Esophagus mucosa (tissue), 1 donor: ENCODE results near the gene DUSP10. TPM values are rescaled to one million over a fixed set of nuclear protein-coding genes. Genes with fewer than 3 reads are reported as not detected.

ENCODE experiments used
- ATAC-seq: fragments of 200-7000 bp; cut with Tn5 transposase; one replicate; pipeline ENCODE4 v1.9.1; 2020
- total RNA-seq: library from RNA; stranded (reverse); gene quantifications from one replicate; pipeline ENCODE4 v1.2.4, GENCODE V29; 2023
- donor health status: DM: yes; HTN: yes; CAD: no.

DUSP10 gene
- total RNA-seq, 1 donor from 2014 or later, result 3.0 TPM

DNA sequence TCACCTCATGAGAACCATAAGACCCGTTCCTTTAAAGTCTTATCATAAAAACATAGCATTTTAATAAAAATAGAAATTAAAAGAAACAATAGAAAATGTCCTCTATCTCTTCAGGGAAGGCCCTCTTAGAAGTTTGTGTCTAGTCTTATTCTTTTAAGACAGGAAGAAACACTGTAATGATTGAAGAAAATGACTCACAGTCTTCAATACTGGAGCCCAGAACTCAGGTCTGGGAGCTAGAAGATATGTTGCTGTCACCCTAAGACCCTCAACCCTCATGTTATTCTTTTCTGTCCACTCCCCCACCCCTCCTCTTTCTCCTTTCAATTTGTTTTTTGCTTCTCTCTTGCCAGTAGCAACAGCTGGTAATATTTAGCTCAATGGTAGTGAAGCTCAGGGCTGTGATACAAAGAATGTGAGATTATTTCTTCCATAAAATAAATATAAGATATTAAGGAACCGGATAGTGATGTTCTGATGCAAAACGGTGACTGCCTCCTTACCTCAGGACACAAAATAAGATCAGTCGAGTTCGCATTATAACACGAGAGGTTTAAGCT lies 12.0 kb downstream of the DUSP10 start:
- no peak for ATAC-seq

DNA sequence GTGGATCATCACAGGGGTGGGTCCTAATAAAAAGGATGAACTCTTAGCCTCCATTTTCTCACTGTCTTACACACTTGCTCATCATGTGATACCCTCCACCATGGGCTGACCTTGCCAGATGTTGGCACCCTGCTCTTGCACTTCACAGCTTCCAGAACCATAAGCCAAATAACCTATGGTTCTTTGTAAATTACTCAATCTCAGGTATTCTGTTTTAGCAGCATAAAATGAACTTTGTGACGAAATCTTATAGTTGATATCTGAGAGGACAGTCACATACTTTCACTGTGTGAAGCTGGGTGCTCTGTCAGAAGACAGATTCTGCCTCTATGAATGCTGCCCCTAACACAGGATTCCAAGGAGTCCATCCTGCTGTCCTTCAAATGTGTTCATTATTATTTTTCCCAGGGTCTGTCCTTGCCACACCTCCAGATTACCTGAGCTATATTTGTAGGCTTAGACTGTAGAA lies 13.8 kb downstream of the DUSP10 start:
- no peak for ATAC-seq

DNA sequence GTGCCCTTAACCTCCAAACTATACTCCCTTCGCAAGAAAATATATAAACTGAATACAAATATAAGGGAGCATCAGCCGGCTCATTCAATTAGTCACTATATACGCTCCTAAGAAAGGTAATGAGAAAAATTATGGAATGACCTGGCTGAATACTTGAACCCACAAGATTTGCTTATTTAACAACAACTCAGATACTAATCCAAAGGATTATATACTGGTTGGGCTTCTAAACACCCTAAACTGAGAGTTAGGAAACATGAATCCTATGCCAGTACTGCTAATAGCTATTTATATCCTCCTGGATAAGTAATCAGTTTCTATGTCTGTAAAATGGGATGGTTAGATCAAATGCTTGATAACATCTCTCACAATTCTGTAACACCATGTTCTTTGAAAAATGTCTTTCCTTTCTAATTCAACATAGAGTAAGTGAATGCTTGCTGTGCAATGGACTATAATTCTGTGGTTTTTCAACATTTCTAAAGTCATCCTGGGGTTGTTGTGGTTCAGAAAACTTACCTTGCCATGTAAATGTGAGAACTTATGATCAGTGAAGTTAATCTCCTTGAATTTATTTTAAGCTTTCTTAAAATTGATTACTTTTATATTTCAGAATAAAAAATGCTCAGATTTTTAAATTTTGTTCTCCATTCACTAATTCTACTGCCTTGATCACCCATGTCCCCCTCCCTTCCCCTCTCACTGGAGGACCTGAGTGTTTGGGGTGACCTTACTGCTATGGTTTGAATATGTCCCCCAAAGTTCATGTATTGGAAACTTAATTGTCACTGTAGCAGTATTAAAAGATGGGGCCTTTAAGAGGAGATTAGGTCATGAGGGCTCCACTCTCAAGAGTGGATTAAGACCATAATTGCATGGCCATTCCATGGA lies 14.5 kb downstream of the DUSP10 start:
- ATAC-seq, result no peak

DNA sequence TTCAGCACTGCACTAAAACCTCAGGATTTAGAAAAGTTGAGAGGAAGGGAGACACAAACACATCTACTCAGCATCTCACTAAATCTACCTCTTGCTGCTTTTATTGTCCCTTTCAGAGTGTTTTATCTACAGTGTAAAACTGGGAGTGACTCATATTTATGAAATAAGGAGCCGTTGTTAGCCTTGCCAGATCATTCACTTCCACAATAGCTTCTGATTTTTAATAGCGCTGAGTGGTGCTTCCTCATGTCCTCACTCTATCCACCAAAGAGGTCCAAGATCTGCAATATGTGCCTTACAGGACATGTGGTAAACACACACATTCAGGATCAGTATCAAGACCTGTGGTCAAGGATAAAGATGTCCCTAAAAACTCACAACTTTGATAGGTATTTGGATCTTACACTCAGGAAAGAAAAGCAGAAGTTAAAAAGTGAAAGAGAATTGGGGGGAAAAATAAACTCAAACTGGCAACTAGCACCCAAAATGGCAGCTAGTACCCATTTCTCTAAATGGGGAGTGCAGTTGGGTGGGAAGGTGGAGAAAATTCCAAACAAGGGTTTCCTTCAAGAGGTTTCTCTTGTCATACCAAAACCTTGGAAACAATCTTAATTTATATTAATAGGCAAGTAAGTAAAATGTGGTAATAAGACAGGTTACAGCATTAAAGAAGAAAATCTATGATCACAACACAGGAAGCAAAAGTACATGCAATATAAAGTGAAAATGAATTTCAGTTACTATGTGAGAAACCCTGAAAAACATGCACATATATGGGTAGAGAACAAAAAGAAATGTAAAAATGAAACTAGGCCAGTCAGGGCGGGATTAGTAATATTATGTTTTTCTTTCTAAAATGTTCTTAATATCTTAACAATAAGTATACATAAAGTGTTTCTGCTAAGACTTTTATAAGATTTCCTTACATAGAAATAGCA lies 15.9 kb downstream of the DUSP10 start:
- ATAC-seq, result peak; percentile 45

DNA sequence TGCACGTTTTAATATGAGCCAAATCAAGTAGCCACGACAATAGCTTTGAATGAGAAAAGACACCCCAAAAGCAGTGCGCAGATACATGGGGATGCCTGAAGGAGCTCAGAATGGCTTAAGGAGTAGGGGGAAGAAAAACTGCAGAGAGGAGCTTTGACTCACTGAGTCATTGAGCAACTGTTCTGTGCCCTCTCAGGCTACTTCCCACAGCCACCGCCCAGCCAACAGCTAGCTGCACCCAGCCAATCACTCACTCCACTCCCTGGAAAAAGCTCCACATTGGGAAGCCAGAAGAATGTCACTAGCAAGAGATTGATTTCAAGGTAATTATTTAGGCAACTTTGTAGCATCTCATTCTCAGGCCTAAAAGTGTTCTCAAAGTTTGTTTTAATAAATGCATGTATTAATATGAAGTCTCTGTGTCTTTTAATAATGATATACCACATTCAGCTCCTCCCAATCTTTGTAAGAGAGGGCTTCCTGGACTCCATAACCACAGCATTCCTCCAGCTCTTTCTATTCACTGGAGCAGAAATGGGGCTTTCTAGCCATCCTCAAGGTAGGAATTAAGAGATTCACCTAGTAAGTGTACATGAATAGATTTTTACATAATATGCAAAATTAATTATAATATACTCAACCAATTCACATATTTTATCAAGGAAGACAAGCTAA lies 16.8 kb downstream of the DUSP10 start:
- peak; percentile 83 for ATAC-seq

DNA sequence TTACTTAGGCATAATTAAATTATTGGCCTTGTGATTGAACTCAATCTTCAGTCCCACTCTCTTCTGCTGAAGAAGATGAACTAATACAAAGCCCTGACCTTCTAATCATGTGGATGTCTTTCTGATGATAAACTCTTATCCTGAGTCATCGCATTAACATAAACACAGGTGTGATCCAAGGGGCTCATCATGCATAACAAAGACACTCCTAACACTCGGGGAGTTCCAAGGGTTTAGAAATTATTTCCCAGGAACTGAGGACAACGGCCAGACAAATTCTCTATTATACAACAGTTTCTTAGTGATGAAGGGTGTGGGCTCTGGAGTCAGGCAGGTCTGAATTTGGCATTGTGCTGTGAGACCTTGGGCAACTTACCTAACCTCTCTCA lies 18.0 kb downstream of the DUSP10 start:
- peak; percentile 35 for ATAC-seq

DNA sequence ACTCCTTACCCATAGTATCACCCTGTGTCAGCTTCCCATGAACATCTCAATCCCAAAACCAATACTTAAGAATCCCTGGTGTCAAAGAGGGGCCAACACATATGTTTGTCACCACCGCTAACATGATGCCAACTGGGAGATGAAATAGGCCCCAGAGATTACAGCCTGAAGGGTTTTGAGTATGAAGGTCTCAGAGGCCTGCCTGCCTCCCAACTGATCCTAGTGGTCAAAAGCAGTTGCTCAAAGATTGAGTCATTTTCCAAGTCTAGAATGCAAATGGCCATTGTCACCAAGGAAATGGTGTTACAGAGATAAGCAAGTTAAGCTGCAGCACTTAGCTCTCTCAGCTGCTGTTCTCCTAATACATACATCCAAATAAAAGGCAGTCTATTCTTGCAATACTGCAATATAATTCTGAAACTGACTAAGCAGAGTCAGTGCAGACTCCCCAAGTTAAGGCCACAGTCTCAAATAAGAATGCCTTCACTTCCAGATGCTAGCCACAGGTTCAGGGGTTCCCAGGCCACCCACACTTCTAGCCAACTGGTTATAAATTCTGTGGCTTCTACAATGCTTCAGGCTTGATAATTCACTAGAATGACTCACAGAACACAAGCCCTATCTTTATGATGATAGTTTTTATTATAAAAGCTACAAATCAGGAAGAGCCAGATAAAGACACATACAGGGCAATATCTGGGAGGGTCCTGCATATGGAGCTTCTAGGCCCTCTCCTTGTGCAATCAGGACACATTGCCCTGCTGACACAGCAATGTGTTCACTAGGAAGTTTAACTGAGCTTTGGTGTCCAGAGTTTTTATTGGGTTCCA lies 18.7 kb downstream of the DUSP10 start:
- no peak for ATAC-seq

DNA sequence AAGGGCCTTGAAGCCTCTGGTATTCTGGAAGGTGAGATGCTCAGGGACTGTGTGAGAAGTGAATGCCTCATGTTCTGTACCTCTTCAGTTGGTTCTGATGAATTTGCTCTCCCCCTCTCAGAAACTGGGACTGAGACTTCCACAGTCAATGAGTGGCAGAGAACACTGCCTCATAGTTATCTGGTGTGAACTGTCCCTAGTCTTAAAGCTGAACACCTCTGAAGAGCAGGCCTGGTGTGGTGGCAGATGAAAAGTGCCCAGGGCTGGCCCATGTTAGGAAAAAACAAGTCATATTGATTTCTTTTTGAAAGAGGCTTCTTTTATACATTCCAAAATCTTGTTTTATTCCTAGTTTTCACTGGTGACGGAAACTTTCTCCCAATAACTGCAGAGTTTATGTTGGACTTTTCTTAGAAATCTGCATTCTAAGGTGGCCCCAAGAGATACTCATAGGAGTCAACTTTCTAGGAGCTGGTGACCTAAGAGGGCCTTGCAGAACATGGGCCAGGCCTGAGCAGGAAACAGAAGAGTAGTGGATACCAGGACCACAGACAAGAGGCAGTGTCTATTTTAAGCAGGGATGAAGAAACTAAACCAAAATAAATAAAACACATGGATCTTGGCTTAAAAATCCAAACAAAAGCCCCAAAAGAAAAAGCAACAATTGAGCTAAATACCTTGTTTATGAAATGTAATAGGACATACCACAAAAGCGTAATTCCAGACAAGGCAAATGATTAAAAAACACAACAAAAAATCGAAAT lies 19.5 kb downstream of the DUSP10 start:
- no peak for ATAC-seq

DNA sequence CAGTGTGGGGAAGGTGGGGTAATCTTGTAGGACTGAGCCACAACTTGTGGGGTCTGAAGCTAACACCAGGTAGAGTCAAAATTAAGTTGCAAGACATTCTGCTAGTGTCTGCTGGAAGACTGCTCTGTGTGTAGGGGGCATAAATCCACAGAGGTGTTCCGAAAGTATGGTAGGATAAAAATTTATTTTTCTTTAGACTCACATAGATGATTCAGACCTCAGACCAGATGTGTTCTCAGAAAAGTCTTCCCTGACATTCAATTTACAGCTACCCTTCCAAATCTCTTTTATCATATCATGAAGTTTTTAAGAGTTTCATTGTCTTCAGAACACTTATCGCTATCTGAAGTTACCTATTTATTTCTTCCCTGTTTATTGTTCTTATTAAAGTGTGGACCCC lies 21.3 kb downstream of the DUSP10 start:
- no peak for ATAC-seq

DNA sequence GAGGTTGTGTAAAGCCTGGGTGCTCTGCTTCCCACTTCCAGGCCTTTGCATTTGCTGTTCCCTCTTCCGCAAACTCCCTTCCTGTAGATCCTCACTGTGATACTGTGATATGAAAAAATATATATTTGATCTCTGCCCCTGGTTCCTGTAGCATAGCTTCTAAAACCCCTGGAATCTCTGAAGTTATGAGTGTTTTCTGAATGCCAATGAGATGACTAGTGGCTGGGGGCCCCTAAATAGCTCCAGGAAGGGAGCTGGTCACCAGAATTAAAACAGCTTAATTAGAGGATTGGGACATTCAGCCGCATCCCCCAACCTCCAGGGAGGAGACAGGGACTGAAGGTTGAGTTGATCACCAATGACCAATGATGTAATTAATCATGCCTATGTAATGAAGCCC lies 21.9 kb downstream of the DUSP10 start:
- no peak for ATAC-seq

DNA sequence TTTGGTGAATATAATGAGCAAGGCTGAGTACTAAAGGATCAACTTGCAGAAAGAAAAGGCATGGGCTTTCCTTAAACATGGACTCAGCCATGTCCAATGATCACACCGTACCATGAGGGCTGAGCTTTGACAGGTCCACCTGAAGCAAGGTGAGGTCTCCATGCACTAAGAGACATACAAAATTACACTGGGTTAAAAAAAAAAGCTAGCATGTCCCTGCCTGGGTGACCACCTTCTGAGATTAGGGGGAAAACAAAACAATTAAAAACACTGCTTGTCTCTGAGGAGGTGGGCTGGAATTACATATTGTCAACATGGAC lies 22.7 kb downstream of the DUSP10 start:
- ATAC-seq, result no peak

DNA sequence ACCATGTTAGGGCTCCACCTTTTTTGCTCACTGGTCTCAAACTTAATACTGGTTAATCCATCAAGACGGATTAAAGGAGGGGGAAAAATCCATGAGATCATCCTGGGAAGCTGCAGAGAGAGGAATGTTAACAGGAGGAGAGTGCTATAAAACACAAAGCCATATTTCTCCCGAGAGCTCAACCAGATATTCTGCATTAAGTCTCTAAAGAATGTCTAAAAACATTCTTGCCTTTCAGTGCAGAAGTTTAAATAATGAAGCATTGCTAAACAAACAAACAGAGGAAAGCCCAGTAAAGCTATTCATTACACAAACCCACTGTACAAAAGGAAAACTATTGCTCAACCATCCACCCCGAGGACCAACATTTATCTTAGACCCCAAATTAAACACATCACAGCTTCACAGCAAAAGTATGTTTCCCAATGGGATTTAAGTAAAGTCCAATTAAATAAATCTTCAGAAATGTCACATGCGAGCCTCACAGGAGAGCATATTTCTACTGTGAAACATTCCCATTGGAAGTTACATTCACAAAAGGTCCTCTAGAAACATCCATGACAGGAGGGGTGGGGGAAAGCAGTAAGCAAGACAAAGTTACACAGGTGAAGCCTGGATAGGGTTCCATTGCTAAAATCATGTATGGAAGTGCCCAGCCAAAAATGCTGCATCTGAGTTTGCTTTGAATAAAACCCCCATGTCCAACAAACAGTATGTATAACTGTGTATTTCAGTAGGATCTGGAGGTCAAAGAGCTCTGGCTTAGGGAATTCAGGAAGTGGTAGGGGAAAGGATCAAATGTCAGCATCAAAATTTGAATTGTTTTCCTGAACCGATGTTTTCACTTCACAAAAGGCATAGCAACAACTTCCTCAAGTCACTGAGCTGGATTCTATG lies 23.3 kb downstream of the DUSP10 start:
- ATAC-seq, result no peak

DNA sequence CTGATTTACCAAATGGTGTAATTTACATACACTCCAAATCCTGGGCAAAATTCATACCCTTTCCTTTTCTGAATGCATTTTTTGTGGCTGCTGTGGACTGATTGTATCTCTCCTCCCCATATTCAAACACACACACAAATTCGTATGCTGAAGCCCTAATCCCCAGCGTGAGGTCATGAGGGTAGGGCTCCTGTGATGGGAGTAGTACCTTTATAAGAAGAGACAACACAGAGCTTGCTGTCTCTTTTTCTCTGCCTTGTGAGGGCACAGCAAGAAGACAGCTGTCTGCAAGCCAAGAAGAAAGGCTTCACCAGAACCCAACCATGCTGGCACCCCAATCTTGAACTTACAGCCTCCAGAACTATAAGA lies 24.4 kb downstream of the DUSP10 start:
- no peak for ATAC-seq

DNA sequence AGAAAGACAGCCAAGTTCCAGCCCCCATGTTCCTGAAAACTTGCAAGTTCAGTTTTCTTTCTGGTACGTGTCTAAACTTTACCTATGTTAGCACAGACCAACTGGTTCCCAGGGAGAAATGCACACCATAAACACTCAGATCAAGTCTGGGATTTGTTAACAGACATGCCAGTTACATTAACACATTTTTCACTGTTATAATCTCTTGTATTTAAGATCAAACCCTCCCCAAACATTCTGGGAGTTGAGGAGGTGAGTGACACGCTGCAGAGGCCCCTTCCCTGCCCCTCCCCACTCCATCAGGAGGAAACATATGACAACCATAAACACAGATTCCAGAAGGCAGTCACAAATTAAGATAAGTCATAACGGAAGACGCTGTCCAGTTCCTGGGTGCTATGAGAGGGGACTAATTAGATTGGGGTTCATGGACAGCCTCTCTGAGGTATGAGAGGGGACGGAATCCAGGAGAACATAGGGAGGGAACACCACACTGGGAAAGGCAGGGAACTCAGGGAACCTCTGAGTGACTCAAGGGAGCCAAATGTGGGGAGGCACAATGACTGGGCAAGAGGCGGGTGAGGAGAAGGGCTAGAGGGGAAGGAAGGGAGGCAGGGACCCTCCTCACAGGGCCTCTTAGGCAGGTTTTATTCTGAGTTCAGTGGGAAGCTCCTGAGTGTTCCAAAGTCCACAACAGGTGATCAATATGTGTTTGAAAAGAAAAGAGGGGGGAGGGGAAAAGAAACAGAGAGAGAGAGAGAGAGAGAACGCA lies 25.0 kb downstream of the DUSP10 start:
- ATAC-seq, result no peak

DNA sequence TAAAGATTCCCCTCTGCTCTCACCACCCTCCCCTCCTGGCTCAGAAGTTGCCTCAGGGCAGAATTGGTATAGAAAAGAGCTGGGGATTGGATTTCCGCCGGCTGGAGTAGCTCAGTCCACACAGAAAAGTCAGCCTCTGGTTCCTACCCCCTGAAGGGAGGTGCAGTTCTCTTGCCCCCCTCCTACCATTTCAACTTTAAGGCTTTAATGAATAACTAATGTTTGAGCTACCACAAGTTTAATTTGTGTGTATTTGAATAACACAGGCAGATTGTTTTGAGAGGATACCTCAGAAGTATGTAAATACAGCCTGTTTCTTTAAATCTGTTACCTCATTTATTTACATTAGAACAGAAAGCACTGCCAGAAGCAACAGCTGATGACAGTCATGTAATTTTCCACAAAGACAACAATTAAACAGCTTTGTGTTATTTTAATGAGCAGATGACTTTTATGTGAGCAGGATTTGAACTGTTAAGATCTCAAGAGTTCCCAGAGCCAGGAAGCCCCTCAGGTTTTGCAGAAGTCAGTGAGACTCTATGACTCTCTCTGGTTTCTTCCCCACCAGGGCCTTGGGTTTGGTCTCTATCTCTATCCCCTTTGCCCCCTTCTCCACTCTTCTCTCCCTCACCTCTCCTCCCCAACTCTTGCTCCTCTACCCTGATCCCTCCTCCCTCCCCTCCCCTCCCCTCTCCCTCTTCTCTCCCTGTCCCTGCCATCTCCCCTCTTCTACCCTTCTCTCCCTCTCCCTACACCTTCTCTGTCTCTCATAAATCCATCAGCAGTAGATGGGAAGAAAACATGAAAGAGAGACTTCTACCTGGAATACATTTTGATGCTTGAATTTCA lies 26.3 kb downstream of the DUSP10 start:
- ATAC-seq, result no peak

DNA sequence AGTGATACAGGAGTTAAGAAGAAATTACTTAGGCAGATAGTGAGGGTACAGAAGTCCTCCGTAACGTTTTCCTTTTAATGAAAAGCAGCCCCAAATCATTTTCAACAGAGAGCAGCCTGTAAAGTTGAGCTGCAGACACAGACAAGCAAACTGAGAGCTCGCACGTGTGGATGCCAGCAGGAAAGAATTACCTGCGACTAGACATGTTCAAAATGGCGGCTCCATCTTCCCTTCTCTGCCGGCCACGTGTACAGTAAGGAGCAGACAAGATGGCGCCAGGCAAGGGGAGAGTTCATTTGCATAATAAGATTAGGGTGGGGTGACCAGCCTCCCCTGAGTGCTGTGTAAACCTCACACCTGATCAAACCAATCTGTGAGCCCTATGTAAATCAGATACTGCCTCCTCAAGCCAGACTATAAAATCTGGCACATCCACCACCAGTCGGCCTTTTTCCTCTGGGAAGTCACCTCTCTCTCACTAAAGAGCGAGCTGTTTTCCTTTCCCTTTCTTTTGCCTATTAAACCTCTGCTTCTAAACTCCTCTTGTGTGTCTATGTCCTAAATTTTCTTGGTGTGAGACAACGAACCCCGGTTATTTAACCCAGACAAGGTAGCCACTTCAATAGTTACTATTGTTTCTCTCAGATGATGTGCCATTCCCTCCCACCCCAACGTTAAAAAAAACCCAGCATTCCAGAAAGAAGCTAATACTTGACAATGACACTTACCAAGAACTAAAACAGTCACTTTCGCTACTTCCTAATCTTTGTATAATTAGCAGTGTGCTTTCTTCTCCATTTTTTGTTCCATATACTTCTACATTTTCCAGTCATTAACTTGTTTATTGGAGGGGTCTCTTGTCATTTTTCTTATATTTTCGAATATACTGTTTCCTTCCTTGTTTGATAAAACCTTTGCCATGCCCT lies 27.4 kb downstream of the DUSP10 start:
- ATAC-seq, result no peak
